ENCODE measurements around the gene RFESD. TPM values are rescaled to one million over a fixed set of nuclear protein-coding genes. Genes with fewer than 3 reads are reported as not detected.

Gene RFESD
- total and polyA plus RNA-seq, 2 of the 13 experiments (the other 11 are each of a cell fraction or from before 2014, with no cell fraction given), result 1.1 to 2.2 TPM

- H3K9ac ChIP-seq (ENCODE audit: insufficient read depth, low read depth, low read length), result no peak overlapping the region
- DNase-seq (ENCODE audit: low spot score) (no peak), FAIRE-seq (no peak), ATAC-seq (no peak)
- ChIA-PET CTCF (ENCODE audit: low intra/inter-chr PET ratio, low total read pairs) (no interaction called here), POLR2A (no interaction called here)
- H2AFZ ChIP-seq (ENCODE audit: low read length), result no peak overlapping the region
- in situ Hi-C loops (cut with HindIII; ENCODE audit: extremely low pct_ligation_motif_present, low pct_unique_long_range_greater_than_20kb) (no loop called here), intact Hi-C loops (cut with micrococcal nuclease; ENCODE audit: unreplicated experiment) (loop anchor here (5.0 kb wide), 1 partner anchor 60 kb away; the partner anchor contains the start of gene ARSK)
- H3K27me3 ChIP-seq (ENCODE audit: control insufficient read depth in 1 of 2, insufficient read depth in 2 of 2, low read length in 2 of 2), result peaks cover 7 to 40% of the 10 kb centered on the region in 2 experiments
- H3K4me3 ChIP-seq (replicated peaks in 1 of 3; ENCODE audit: insufficient read depth in 1 of 3, low read depth in 2 of 3, low read length in 3 of 3), result no peak overlapping the region
- H3K27ac ChIP-seq (ENCODE audit: extremely low read length, insufficient read depth, low read length), result no peak overlapping the region
- WGBS (ENCODE audit: low lambda C conversion rate), result 37% methylated on average over 5 of the region's 5 CpGs
- H3K36me3 ChIP-seq (replicated peaks in 1 of 2; ENCODE audit: control insufficient read depth in 1 of 2, insufficient read depth in 2 of 2, low read length in 2 of 2), result no peaks in the 10 kb centered on the region
- no peaks in the 10 kb centered on the region for H4K20me1 ChIP-seq (ENCODE audit: insufficient read depth, low read length)
- H3K9me3 ChIP-seq (ENCODE audit: low read length), result no peaks in the 10 kb centered on the region
- no peak overlapping the region for H3K4me2 ChIP-seq (ENCODE audit: low read depth, low read length)
- no peaks in the 10 kb centered on the region for H3K79me2 ChIP-seq (ENCODE audit: insufficient read depth, low read length)
- BruUV-seq (replicated peaks), result no TSS peak
- H3K4me1 ChIP-seq (ENCODE audit: insufficient read depth, low read length), result peaks cover 25% of the 10 kb centered on the region
- TF ChIP-seq CREB3 (CRISPR knock-in tag; IDR thresholded peaks at IDR 0.05) (no peak), PAXIP1 (CRISPR knock-in tag; conservative IDR thresholded peaks at IDR 0.05) (no peak), ZNF598 (CRISPR knock-in tag; IDR thresholded peaks at IDR 0.05; ENCODE audit: borderline replicate concordance) (no peak), SKIL (CRISPR knock-in tag; IDR thresholded peaks at IDR 0.05; ENCODE audit: borderline replicate concordance) (no peak), ZNF451 (CRISPR knock-in tag; IDR thresholded peaks at IDR 0.05) (no peak), ZC3H13 (CRISPR knock-in tag; IDR thresholded peaks at IDR 0.05) (no peak), THAP8 (CRISPR knock-in tag; IDR thresholded peaks at IDR 0.05; ENCODE audit: borderline replicate concordance) (no peak), PHF8 (CRISPR knock-in tag; IDR thresholded peaks at IDR 0.05) (no peak), NCOA5 (CRISPR knock-in tag; IDR thresholded peaks at IDR 0.05) (no peak), CHD4 (IDR thresholded peaks at IDR 0.05; ENCODE audit: borderline replicate concordance, low read length) (no peak)
Observed at GRCh38 chr5:95617057-95617456, 29.5 kb upstream of the RFESD start.
